NCI-H2196 treated with DMSO at 0.1 percent for 48 hours (cell line): ENCODE results near the gene OR5T2.
"Not testable (repeated sequence)": the region's sequence is repeated elsewhere in the genome, so short reads cannot be mapped to it uniquely, and the experiment has no call there.

ENCODE experiments used
- DNase-seq: peaks from one replicate; lab custom pipeline; 2025; ENCODE audit not compliant: unreplicated experiment; lab: John Stamatoyannopoulos, UW

The OR5T2 gene

GRCh38 chr11:56234155-56234554 lies at the start of gene OR5T2:
OR5T2 (minus strand) TSS chr11:56234255; CDS start chr11:56233062, 1,193 bp downstream.
- no peak for DNase-seq

- DNase-seq, result no peak
Observed at GRCh38 chr11:56273854-56274253, 39.8 kb upstream of the OR5T2 start, which contains the start of gene OR5T1. OR5T1 (plus strand) TSS chr11:56274154; CDS start chr11:56275639, 1,485 bp downstream.

DNA sequence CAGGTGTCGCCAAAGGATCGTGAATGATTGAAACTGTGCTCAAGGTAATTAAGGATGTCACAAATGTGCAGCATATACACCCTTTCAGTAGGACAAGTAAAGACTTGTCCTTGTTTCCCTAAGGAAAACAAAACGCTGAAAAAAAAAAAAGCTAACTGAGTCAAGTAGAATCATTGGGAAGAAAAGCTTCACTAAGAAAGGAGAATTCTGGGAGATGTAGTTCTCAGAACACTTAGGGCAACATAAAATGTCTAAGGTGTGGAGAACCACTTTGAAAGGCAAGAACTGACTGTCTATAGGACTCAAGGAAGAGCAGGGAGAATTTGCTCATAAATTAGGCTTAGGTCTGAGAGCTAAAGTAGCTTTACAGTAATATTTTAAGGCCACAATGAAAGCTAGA lies 37.0 kb upstream of the OR5T2 start:
- no peak for DNase-seq

DNA sequence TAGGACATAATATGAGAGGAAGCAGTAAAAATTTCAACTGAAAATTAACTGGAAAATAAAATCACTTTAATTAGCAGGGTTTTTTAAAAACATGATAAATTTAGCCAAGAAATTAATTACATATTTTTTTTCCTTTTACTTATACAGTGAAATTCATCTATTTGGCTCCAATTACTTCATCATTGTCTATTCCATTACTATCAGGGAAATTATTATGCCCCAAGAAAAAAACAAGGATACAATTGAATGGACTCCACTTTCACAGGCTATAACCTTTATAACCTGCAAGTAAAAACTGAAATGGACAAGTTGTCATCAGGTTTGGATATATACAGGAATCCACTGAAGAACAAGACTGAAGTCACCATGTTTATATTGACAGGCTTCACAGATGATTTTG lies 17.9 kb upstream of the OR5T2 start, which contains the start of gene OR5T3:
Gene OR5T3, plus strand, starts transcription at position 301 of the 400 bp plus-strand sequence. Its CDS starts 0 bp downstream, at position 301.
- no peak for DNase-seq

DNA sequence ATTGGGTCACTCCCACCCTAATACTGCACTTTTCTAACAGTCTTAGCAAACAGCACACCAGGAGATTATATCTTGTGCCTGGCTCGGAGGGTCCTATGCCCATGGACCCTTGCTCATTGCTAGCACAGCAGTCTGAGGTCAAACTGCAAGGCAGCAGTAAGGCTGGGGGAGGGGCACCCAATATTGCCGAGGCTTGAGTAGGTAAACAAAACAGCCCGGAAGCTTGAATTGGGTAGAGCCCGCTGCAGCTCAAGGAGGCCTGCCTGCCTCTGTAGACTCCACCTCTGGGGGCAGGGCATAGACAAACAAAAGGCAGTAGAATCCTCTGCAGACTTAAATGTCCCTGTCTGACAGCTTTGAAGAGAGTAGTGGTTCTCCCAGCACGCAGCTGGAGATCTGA lies 14.3 kb downstream of the OR5T2 start:
- not testable (repeated sequence) for DNase-seq

- no peak for DNase-seq
Observed at GRCh38 chr11:56214537-56214936, 19.5 kb downstream of the OR5T2 start.

- no peak for DNase-seq
Observed at GRCh38 chr11:56207790-56208189, 26.3 kb downstream of the OR5T2 start.

DNA sequence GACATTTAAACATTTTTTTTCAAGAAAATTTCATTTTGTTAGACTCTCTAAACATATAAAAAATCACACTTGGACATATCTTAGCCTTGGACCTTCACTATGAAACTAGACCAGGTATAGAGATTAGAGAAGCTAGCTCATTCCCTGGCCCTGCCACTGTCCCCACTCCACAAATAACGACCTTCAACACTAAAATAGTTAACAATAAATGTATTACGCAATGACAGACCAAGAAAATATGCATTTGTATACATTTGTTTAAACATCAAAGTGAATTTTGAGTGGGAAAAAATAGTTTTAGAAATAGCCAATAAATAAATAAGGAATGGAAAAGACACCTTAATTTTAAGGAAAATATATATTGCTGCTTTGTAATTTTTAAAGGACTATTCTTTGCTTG lies 36.7 kb downstream of the OR5T2 start:
- DNase-seq, result no peak

GRCh38 chr11:56196705-56197104 lies 37.4 kb downstream of the OR5T2 start:
- DNase-seq, result no peak

- no peak for DNase-seq
Observed at GRCh38 chr11:56188602-56189001, 45.5 kb downstream of the OR5T2 start.

- DNase-seq, result no peak
Observed at GRCh38 chr11:56183459-56183858, 50.6 kb downstream of the OR5T2 start.
